Melanocyte of skin (primary cell): ENCODE results near the gene BGN. TPM values are rescaled to one million over a fixed set of nuclear protein-coding genes. Genes with fewer than 3 reads are reported as not detected.

ENCODE experiments used
- total RNA-seq, 2 donors: library from RNA; depleted of rRNA; stranded (reverse); fragments of >200 nt; gene quantifications; 2 replicates each; pipeline ENCODE4 v1.2.3, GENCODE V29; 2012

Gene BGN
- total RNA-seq: not detected

GRCh38 chrX:153494541-153495361, at the start of gene BGN:
Gene BGN (plus strand): TSS chrX:153494980. CDS start chrX:153504632, 9,652 bp downstream.

GRCh38 chrX:153445856-153446635, 48.7 kb upstream of the BGN start, which contains the start of gene TREX2:
Gene TREX2 (minus strand): TSS chrX:153446056. CDS start chrX:153445430, 626 bp downstream.

GRCh38 chrX:153470411-153471363, 24.1 kb upstream of the BGN start, which contains the start of gene HAUS7:
Gene HAUS7 (minus strand): TSS chrX:153470576. CDS start chrX:153470557, 19 bp downstream.

GRCh38 chrX:153517423-153517822, 22.6 kb downstream of the BGN start, which contains the start of gene ATP2B3:
Gene ATP2B3 (plus strand): TSS chrX:153517642. CDS start chrX:153536248, 18,606 bp downstream.

Other genes starting within 250 kb of the BGN start
- gene PNMA6F, start 173.2 kb upstream of the BGN start, total RNA-seq: not detected
- gene ZNF275, start 160.8 kb upstream of the BGN start, total RNA-seq: 1 to 10 TPM; 3.8 to 7.7 TPM
- not detected for gene PNMA6E, start 93.6 kb upstream of the BGN start, total RNA-seq
- gene ZFP92, start 83.5 kb upstream of the BGN start, total RNA-seq: under 1 TPM; under 0.01 to 0.67 TPM
- 1 to 10 TPM; 1.3 to 1.4 TPM for gene TREX2, start 48.9 kb upstream of the BGN start, total RNA-seq
- 10 to 100 TPM; 13.4 to 23.3 TPM for gene HAUS7, start 24.4 kb upstream of the BGN start, total RNA-seq
- not detected for gene ATP2B3, start 22.7 kb downstream of the BGN start, total RNA-seq
- gene CCNQ, start 104.2 kb downstream of the BGN start, total RNA-seq: 10 to 100 TPM; 36.5 to 41.3 TPM
- 1 to 10 TPM; 2.3 to 4.1 TPM for gene DUSP9, start 152.2 kb downstream of the BGN start, total RNA-seq
- gene PNCK, start 178.8 kb downstream of the BGN start, total RNA-seq: 1 to 10 TPM in 1 of 2 donors, under 1 TPM in 1; 0.33 to 1.4 TPM
- gene SLC6A8, start 192.9 kb downstream of the BGN start, total RNA-seq: 10 to 100 TPM; 46.0 to 58.8 TPM
- gene BCAP31, start 229.4 kb downstream of the BGN start, total RNA-seq: 100 to 1,000 TPM; 150 to 223 TPM
- gene ABCD1, start 229.9 kb downstream of the BGN start, total RNA-seq: 100 to 1,000 TPM in 1 of 2 donors, 10 to 100 TPM in 1; 88.4 to 114 TPM